Brain microvascular endothelial cell (primary cell): Measurements from ENCODE around the gene IRGC.

Experiments used
- DNase-seq: peaks from one replicate; pipeline ENCODE4 v3.0.0-alpha.2; 2020
- H3K27ac ChIP-seq: fragments of 250-450 bp; sonication (Bioruptor Pico); 2 replicates; pipeline ENCODE4 v1.5.1; 2020; ENCODE audit warnings: mild to moderate bottlenecking, moderate library complexity
- H3K27me3 ChIP-seq: fragments of 250-450 bp; sonication (Bioruptor Pico); replicated peaks from 2 replicates; pipeline ENCODE4 v1.5.1; 2020; ENCODE audit warnings: mild to moderate bottlenecking
- H3K36me3 ChIP-seq: fragments of 250-450 bp; sonication (Bioruptor Pico); replicated peaks from 2 replicates; pipeline ENCODE4 v1.5.1; 2020; ENCODE audit warnings: mild to moderate bottlenecking
- H3K4me3 ChIP-seq: 2 replicates; pipeline ENCODE4 v1.5.1; 2011; ENCODE audit warnings: low read depth, mild to moderate bottlenecking, control low read depth, low read length, moderate library complexity
- CTCF ChIP-seq: IDR thresholded peaks from 2 replicates; pipeline ENCODE4 v1.5.1; 2011; ENCODE audit warnings: low read depth, mild to moderate bottlenecking, moderate library complexity, low read length, control low read depth, inconsistent platforms; ENCODE audit errors: missing control alignments
- in situ Hi-C: cut with HindIII; loops from 2 replicates; pipeline ENCODE4 v1.10.0; 2017; ENCODE audit warnings: low sequenced_read_pairs, low pct_ligation_motif_present

Gene IRGC

DNA sequence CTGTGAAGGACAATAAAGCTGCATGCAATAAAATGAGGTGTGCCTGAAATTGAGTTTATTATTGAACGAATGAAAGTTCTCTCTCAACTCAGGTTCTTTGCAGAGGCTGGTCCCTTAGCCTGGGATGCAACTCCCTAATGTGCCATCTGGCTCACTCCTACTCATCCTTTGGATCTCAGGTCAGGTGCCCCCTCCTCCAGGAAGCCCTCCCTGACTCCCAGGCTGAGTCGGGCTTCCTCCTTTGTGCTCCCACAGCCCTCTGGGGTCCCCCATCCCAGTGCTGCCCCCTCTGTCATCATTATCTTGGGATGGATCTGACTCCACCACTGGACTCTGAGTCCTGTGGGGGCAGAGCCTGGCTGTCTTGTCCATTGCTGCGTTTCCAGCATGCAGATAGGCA lies 2.7 kb upstream of the IRGC start:
- in situ Hi-C loops, result no loop called here
- no peak overlapping the region for H3K4me3 ChIP-seq
- TF ChIP-seq CTCF, result no peak
- no peaks in the 10 kb centered on the region for H3K27me3 ChIP-seq
- no peak for DNase-seq
- no peak overlapping the region for H3K27ac ChIP-seq
- no peaks in the 10 kb centered on the region for H3K36me3 ChIP-seq

DNA sequence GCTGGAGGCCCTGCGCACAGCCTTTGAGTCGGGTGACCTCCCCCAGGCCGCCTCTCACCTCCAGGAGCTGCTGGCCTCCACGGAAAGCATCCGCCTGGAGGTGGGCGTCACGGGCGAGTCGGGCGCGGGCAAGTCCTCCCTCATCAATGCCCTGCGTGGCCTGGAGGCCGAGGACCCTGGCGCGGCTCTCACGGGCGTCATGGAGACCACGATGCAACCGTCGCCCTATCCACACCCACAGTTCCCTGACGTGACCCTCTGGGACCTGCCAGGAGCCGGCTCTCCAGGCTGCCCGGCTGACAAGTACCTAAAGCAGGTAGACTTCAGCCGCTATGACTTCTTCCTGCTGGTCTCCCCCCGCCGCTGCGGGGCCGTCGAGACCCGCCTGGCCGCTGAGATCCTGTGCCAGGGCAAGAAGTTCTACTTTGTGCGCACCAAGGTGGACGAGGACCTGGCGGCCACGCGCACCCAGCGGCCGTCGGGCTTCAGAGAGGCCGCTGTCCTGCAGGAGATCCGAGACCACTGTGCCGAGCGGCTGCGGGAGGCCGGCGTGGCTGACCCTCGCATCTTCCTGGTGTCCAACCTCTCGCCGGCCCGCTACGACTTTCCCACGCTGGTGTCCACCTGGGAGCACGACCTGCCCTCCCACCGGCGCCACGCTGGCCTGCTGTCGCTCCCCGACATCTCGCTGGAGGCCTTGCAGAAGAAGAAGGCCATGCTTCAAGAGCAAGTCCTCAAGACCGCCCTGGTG lies 2.9 kb downstream of the IRGC start:
- no peaks in the 10 kb centered on the region for H3K27me3 ChIP-seq
- no peaks in the 10 kb centered on the region for H3K36me3 ChIP-seq
- TF ChIP-seq CTCF, result no peak
- in situ Hi-C loops, result no loop called here
- H3K27ac ChIP-seq, result no peak overlapping the region
- H3K4me3 ChIP-seq, result no peak overlapping the region
- DNase-seq, result no peak

DNA sequence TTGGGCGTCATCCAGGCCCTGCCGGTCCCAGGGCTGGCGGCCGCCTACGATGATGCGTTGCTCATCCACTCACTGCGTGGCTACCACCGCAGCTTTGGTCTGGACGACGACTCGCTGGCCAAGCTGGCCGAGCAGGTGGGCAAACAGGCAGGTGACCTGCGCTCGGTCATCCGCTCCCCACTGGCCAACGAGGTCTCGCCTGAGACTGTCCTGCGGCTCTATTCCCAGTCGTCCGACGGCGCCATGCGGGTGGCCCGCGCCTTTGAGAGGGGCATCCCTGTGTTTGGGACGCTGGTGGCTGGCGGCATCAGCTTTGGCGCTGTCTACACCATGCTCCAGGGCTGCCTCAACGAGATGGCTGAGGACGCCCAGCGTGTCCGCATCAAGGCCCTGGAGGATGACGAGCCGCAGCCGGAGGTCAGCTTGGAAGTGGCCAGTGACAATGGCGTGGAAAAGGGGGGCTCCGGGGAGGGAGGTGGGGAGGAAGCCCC lies 3.5 kb downstream of the IRGC start:
- in situ Hi-C loops, result no loop called here
- DNase-seq, result no peak
- no peak overlapping the region for H3K27ac ChIP-seq

DNA sequence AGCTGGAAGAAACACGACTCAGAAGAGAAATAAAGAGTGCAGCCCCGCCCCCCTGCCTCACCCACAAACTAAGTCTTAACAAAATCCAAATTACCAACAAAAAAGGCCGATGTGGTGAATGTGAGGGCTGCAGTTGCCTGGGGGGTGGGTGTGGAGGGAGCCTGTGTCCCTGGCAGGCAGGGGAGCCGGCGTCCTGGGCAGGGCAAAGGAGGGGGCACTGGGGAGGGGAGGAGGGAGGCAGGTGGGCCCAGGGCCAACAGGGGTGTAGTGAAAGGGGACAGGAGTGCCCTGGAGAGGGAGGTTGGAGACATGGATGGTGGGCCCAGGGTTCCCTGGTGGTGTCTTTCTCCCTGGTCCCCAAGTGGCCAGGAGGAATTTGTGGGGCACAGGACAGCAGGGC lies 4.0 kb downstream of the IRGC start:
- DNase-seq, result no peak
- Histone ChIP-seq H3K36me3 (no peaks in the 10 kb centered on the region), H3K27ac (no peak overlapping the region), H3K27me3 (no peaks in the 10 kb centered on the region), H3K4me3 (no peak overlapping the region)
- in situ Hi-C loops, result no loop called here
- no peak for TF ChIP-seq CTCF

More for the DNA sequence above, 3.5 kb downstream of the IRGC start:
- no peaks in the 10 kb centered on the region for H3K36me3 ChIP-seq
- H3K4me3 ChIP-seq, result no peak overlapping the region
- H3K27me3 ChIP-seq, result no peaks in the 10 kb centered on the region
- no peak for TF ChIP-seq CTCF

GRCh38 chr19:43720936-43721335 lies 5.1 kb downstream of the IRGC start:
- DNase-seq, result no peak
- Histone ChIP-seq H3K4me3 (no peak overlapping the region), H3K36me3 (no peaks in the 10 kb centered on the region), H3K27me3 (no peaks in the 10 kb centered on the region), H3K27ac (no peak overlapping the region)
- no peak for TF ChIP-seq CTCF
- in situ Hi-C loops, result no loop called here
